AG04450 (cell line): ENCODE results near the gene IL26. TPM values are rescaled to one million over a fixed set of nuclear protein-coding genes. Genes with fewer than 3 reads are reported as not detected.
"Not testable (repeated sequence)": the region's sequence is repeated elsewhere in the genome, so short reads cannot be mapped to it uniquely, and the experiment has no call there.

Experiments used
- CTCF ChIA-PET: fragments of 300-600, 350-600 bp; formaldehyde crosslinking; extraction: SDS; loops from one replicate; lab custom pipeline; 2022; ENCODE audit warnings: antibody characterized with exemption, inconsistent platforms; lab: Charles Lee
- POLR2A ChIA-PET: fragments of 350-600 bp; formaldehyde crosslinking; extraction: SDS; loops from one replicate; lab custom pipeline; 2021; ENCODE audit warnings: antibody characterized with exemption, inconsistent platforms; lab: Yijun Ruan, JAX
- DNase-seq: peaks from one replicate; pipeline ENCODE4 v3.0.0-alpha.2; 2011; ENCODE audit warnings: low read depth, low spot score
- H3K27ac ChIP-seq: one replicate; pipeline ENCODE4 v1.5.1; 2012; ENCODE audit warnings: low read depth, low read length, control low read depth
- H3K27me3 ChIP-seq: one replicate; pipeline ENCODE4 v1.6.0; 2012; ENCODE audit warnings: low read length; ENCODE audit not compliant: control insufficient read depth, insufficient read depth
- H3K4me3 ChIP-seq: 2 replicates; pipeline ENCODE4 v1.5.1; 2011; ENCODE audit warnings: mild to moderate bottlenecking, low read depth, low read length, control low read depth
- H3K9me3 ChIP-seq: 2 replicates; pipeline ENCODE4 v1.5.1; 2012; ENCODE audit warnings: low read length; ENCODE audit not compliant: control insufficient read depth, insufficient read depth
- CTCF ChIP-seq: IDR thresholded peaks from 2 replicates; pipeline ENCODE4 v1.5.1; 2011; ENCODE audit warnings: low read depth, low read length, control low read depth, inconsistent platforms
- polyA plus RNA-seq: library from polyadenylated mRNA; depleted of rRNA; stranded (reverse); fragments of >200 nt; gene quantifications from 2 replicates; pipeline ENCODE4 v1.2.3, GENCODE V29; 2011

The IL26 gene
- polyA plus RNA-seq, 1 experiment: not detected

GRCh38 chr12:68178774-68179439, 46.7 kb downstream of the IL26 start:
- POLR2A ChIA-PET: no interaction called here
- CTCF ChIA-PET: interaction anchor here (0.6 kb wide), 1 partner anchor 1178 kb away, joined by 7 read pairs; no protein-coding TSS in a partner anchor

GRCh38 chr12:68178184-68178583, 47.4 kb downstream of the IL26 start:
- CTCF ChIA-PET: no interaction called here
- POLR2A ChIA-PET: no interaction called here

More at GRCh38 chr12:68178774-68179439, 46.7 kb downstream of the IL26 start:
- no peak for TF ChIP-seq CTCF
- H3K9me3 ChIP-seq: no peaks in the 10 kb centered on the region
- DNase-seq: no peak
- H3K27ac ChIP-seq: no peak overlapping the region
- no peaks in the 10 kb centered on the region for H3K27me3 ChIP-seq
- H3K4me3 ChIP-seq: no peak overlapping the region

GRCh38 chr12:68177562-68177961, 48.0 kb downstream of the IL26 start:
- Histone ChIP-seq H3K4me3 (no peak overlapping the region), H3K27me3 (no peaks in the 10 kb centered on the region), H3K9me3 (no peaks in the 10 kb centered on the region), H3K27ac (no peak overlapping the region)
- ChIA-PET POLR2A (no interaction called here), CTCF (no interaction called here)
- TF ChIP-seq CTCF: no peak
- no peak for DNase-seq

More at GRCh38 chr12:68178184-68178583, 47.4 kb downstream of the IL26 start:
- Histone ChIP-seq H3K27ac (no peak overlapping the region), H3K27me3 (no peaks in the 10 kb centered on the region), H3K4me3 (no peak overlapping the region), H3K9me3 (no peaks in the 10 kb centered on the region)
- no peak for TF ChIP-seq CTCF
- no peak for DNase-seq

- Histone ChIP-seq H3K4me3 (no peak overlapping the region), H3K27ac (no peak overlapping the region), H3K9me3 (no peaks in the 10 kb centered on the region), H3K27me3 (no peaks in the 10 kb centered on the region)
- ChIA-PET CTCF (no interaction called here), POLR2A (no interaction called here)
- TF ChIP-seq CTCF: no peak
- no peak for DNase-seq
Measured at GRCh38 chr12:68176257-68176656, 49.4 kb downstream of the IL26 start.

- POLR2A ChIA-PET: no interaction called here
- Histone ChIP-seq H3K27me3 (no peaks in the 10 kb centered on the region), H3K9me3 (no peaks in the 10 kb centered on the region), H3K4me3 (no peak overlapping the region), H3K27ac (no peak overlapping the region)
- no peak for TF ChIP-seq CTCF
- CTCF ChIA-PET: no interaction called here
- no peak for DNase-seq
Measured at GRCh38 chr12:68175557-68176061, 50.0 kb downstream of the IL26 start.

- H3K4me3 ChIP-seq, POLR2A ChIA-PET, DNase-seq, H3K9me3 ChIP-seq, CTCF ChIA-PET, H3K27ac ChIP-seq, H3K27me3 ChIP-seq: not testable (repeated sequence)
Measured at GRCh38 chr12:68174761-68175160, 50.8 kb downstream of the IL26 start.
